GM12878 (cell line): ENCODE results near the gene PRKG1. TPM values are rescaled to one million over a fixed set of nuclear protein-coding genes. Genes with fewer than 3 reads are reported as not detected.

ENCODE experiments used
- ATAC-seq: fragments of 200-7000 bp; cut with Tn5 transposase; 3 replicates; pipeline ENCODE4 v1.9.1; 2020; ENCODE audit warnings: mild to moderate bottlenecking, moderate library complexity
- BruUV-seq: library from RNA; stranded (reverse); fragments of 400-500 nt; replicated peaks from 2 replicates; lab custom pipeline; 2021; lab: Mats Ljungman, UMichigan
- CTCF ChIA-PET: fragments of 300-600 bp; sonication (Branson Sonifier 250); formaldehyde crosslinking; extraction: SDS; loops from one replicate; lab custom pipeline; 2021; ENCODE audit warnings: inconsistent platforms; lab: Yijun Ruan, JAX
- POLR2A ChIA-PET: fragments of 350-600 bp; formaldehyde crosslinking; extraction: SDS; loops from one replicate; lab custom pipeline; 2021; ENCODE audit warnings: inconsistent platforms; lab: Charles Lee
- RAD21 ChIA-PET: fragments of 300-600 bp; sonication (Branson Sonifier 250); formaldehyde crosslinking; loops from one replicate; lab custom pipeline; 2023; ENCODE audit warnings: antibody characterized with exemption; ENCODE audit not compliant: unreplicated experiment; lab: Charles Lee
- SMC1A ChIA-PET: fragments of 300-600 bp; sonication (Branson Sonifier 250); formaldehyde crosslinking; loops from one replicate; lab custom pipeline; 2023; ENCODE audit not compliant: unreplicated experiment, uncharacterized antibody; lab: Charles Lee
- DNase-seq: peaks from one replicate; pipeline ENCODE4 v3.0.0-alpha.2; 2011; ENCODE audit warnings: low read depth, low spot score
- FAIRE-seq: peaks from 3 replicates; lab custom pipeline; 2011; peaks lifted over from hg19 to GRCh38; lab: Jason Lieb, UNC
- H2AFZ ChIP-seq: 2 replicates; pipeline ENCODE4 v1.6.0; 2011; ENCODE audit warnings: low read depth, low read length, control low read depth; ENCODE audit not compliant: control insufficient read depth
- H3K27ac ChIP-seq: 2 replicates; pipeline ENCODE4 v1.5.1; 2011; ENCODE audit warnings: control low read depth; ENCODE audit not compliant: control insufficient read depth, insufficient read depth
- H3K27me3 ChIP-seq, 2 experiments: replicated peaks in 1 of 2; 2 replicates each; pipeline versions ENCODE4 v1.6.0 to v1.6.1; 2011; ENCODE audit warnings: low read length in 1 of 2; ENCODE audit not compliant: control insufficient read depth in 2 of 2, insufficient read depth in 2 of 2
- H3K36me3 ChIP-seq, 2 experiments: 2 replicates each; pipeline ENCODE4 v1.5.1; 2011; ENCODE audit warnings: low read length in 1 of 2; ENCODE audit not compliant: control insufficient read depth in 2 of 2, insufficient read depth in 2 of 2
- H3K4me1 ChIP-seq: 2 replicates; pipeline ENCODE4 v1.6.1; 2011; ENCODE audit warnings: mild to moderate bottlenecking, low read length, moderate library complexity, mixed read lengths; ENCODE audit not compliant: control insufficient read depth, insufficient read depth
- H3K4me2 ChIP-seq: 2 replicates; pipeline ENCODE4 v1.6.0; 2011; ENCODE audit warnings: control low read depth; ENCODE audit not compliant: control insufficient read depth, insufficient read depth
- H3K4me3 ChIP-seq: fragments of 200-600 bp; sonication (generic); 2 replicates; pipeline ENCODE4 v1.5.1; 2016
- H3K79me2 ChIP-seq: 2 replicates; pipeline ENCODE4 v1.6.0; 2011; ENCODE audit warnings: low read length; ENCODE audit not compliant: control insufficient read depth, insufficient read depth
- H3K9ac ChIP-seq: 2 replicates; pipeline ENCODE4 v1.8.0; 2011; ENCODE audit warnings: low read length, control low read depth, mixed read lengths; ENCODE audit not compliant: control insufficient read depth, insufficient read depth
- H3K9me3 ChIP-seq: replicated peaks from 3 replicates; pipeline ENCODE4 v1.5.1; 2011; ENCODE audit warnings: mild to moderate bottlenecking, low read length; ENCODE audit not compliant: control insufficient read depth, insufficient read depth
- H4K20me1 ChIP-seq: 2 replicates; pipeline ENCODE4 v1.6.0; 2011; ENCODE audit not compliant: control insufficient read depth, insufficient read depth
- CREB1 ChIP-seq: IDR thresholded peaks from 2 replicates; pipeline ENCODE4 v1.6.1; 2012; ENCODE audit warnings: low read depth, mild to moderate bottlenecking, inconsistent platforms
- IKZF2 ChIP-seq, 2 experiments: fragments of 450-650 bp; IDR thresholded peaks; 2 replicates each; pipeline ENCODE4 v1.6.1; 2017; ENCODE audit warnings: mild to moderate bottlenecking in 2 of 2, moderate library complexity in 2 of 2
- ZNF687 ChIP-seq: fragments of 450-650 bp; IDR thresholded peaks from 2 replicates; pipeline ENCODE4 v1.6.1; 2017; ENCODE audit warnings: mild to moderate bottlenecking, moderate library complexity
- WGBS: methylation state at CpG from one replicate; pipeline ENCODE4 v1.1.6; 2016; ENCODE audit warnings: low lambda C conversion rate; ENCODE audit not compliant: insufficient replicate concordance, insufficient coverage; ENCODE audit errors: missing lambda C conversion rate; 5-methylcytosine and 5-hydroxymethylcytosine counted together
- in situ Hi-C: fragments of 300-500 bp; cut with MboI; formaldehyde crosslinking; loops from 9 replicates; pipeline ENCODE4 v1.14.3; 2018; ENCODE audit warnings: mixed read lengths
- intact Hi-C: fragments of 100-400 bp; cut with micrococcal nuclease; formaldehyde crosslinking; loops from one replicate; pipeline ENCODE4 v1.14.2; 2022; ENCODE audit not compliant: unreplicated experiment
- polyA plus RNA-seq, 11 experiments: library from polyadenylated mRNA; depleted of rRNA in 4 of 11; unstranded in 6 of 11; stranded (reverse) in 5 of 11; fragments of >200 nt; fragmentation: Nextera tagmentation in 4 of 11; fragmentation: Illumina TruSeq in 1 of 11; extraction: Ambion mirVana in 4 of 11; extraction: Trizol in 1 of 11; gene quantifications; 1 replicate in 1 of 11; 2 replicates in 10 of 11; pipeline versions ENCODE4 v1.2.1 to v1.2.3, GENCODE V29; 2011 to 2016; ENCODE audit warnings: inconsistent platforms in 2 of 11, missing spikeins in 2 of 11, low read depth in 1 of 11
- total RNA-seq, 4 experiments: library from RNA; depleted of rRNA in 3 of 4; stranded (reverse); fragments of >200 nt in 3 of 4; fragmentation: Illumina TruSeq in 1 of 4; extraction: Trizol in 1 of 4; gene quantifications; 2 replicates each; pipeline versions ENCODE4 v1.2.1 to v1.2.3, GENCODE V29; 2013 to 2021
- TF ChIP-seq, protein P1 (sequence below): fragments of 450-650 bp; formaldehyde crosslinking; IDR thresholded peaks from 2 replicates; pipeline ENCODE4 v1.4.0; 2022; ENCODE audit warnings: mild to moderate bottlenecking, moderate library complexity

Gene PRKG1
- total and polyA plus RNA-seq, 10 of the 15 experiments (the other 5 are each of a cell fraction or from before 2014, with no cell fraction given): 0.04 to 0.05 TPM; not detected in 8

GRCh38 chr10:52050429-52051047 lies 976.3 kb downstream of the PRKG1 start:
- in situ Hi-C loops: no loop called here
- H3K27ac ChIP-seq: no peak overlapping the region
- no peak overlapping the region for H3K4me3 ChIP-seq
- H3K79me2 ChIP-seq: no peaks in the 10 kb centered on the region
- no peak overlapping the region for H2AFZ ChIP-seq
- no peak for DNase-seq
- no peaks in the 10 kb centered on the region for H3K4me1 ChIP-seq
- CTCF ChIA-PET: interaction anchor here (1.2 kb wide), 1 partner anchor 21 kb away, joined by 4 read pairs; no protein-coding TSS in a partner anchor
- no peaks in the 10 kb centered on the region; a peak in 1 of 4 replicates for H3K27me3 ChIP-seq
- RAD21 ChIA-PET: no interaction called here
- no peak for ATAC-seq
- no peak for TF ChIP-seq CREB1
- no peak for TF ChIP-seq IKZF2 (IDR thresholded peaks at IDR 0.05)
- TF ChIP-seq, protein P1, sequence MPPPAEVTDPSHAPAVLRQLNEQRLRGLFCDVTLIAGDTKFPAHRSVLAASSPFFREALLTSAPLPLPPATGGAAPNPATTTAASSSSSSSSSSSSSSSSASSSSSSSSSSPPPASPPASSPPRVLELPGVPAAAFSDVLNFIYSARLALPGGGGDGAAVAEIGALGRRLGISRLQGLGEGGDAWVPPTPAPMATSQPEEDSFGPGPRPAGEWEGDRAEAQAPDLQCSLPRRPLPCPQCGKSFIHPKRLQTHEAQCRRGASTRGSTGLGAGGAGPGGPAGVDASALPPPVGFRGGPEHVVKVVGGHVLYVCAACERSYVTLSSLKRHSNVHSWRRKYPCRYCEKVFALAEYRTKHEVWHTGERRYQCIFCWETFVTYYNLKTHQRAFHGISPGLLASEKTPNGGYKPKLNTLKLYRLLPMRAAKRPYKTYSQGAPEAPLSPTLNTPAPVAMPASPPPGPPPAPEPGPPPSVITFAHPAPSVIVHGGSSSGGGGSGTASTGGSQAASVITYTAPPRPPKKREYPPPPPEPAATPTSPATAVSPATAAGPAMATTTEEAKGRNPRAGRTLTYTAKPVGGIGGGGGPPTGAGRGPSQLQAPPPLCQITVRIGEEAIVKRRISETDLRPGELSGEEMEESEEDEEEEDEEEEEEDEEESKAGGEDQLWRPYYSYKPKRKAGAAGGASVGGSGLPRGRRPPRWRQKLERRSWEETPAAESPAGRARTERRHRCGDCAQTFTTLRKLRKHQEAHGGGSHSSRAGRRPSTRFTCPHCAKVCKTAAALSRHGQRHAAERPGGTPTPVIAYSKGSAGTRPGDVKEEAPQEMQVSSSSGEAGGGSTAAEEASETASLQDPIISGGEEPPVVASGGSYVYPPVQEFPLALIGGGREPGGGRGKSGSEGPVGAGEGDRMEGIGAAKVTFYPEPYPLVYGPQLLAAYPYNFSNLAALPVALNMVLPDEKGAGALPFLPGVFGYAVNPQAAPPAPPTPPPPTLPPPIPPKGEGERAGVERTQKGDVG (CRISPR knock-in tag): no peak
- no peak for TF ChIP-seq ZNF687
- H3K36me3 ChIP-seq: no peaks in the 10 kb centered on the region
- no peaks in the 10 kb centered on the region for H3K9me3 ChIP-seq
- POLR2A ChIA-PET: no interaction called here
- SMC1A ChIA-PET: no interaction called here
- no peaks in the 10 kb centered on the region for H4K20me1 ChIP-seq
- no peak overlapping the region for H3K4me2 ChIP-seq
- WGBS: 0% methylated on average over 3 of the region's 3 CpGs
- intact Hi-C loops: no loop called here
- H3K9ac ChIP-seq: no peak overlapping the region
- FAIRE-seq: no peak
- no TSS peak for BruUV-seq
